ENCODE data around the gene GRM4.

Gene GRM4

GRCh38 chr6:34037151-34037550, 108.7 kb downstream of the GRM4 start:
- no peaks in the 10 kb centered on the region for H3K9me3 ChIP-seq (ENCODE audit: control insufficient read depth in 5 of 5, low read length in 5 of 5)
- H3K4me1 ChIP-seq (ENCODE audit: control insufficient read depth in 5 of 5, insufficient read depth in 5 of 5, low read length in 5 of 5), result no peaks in the 10 kb centered on the region
- no peaks in the 10 kb centered on the region for H3K36me3 ChIP-seq (ENCODE audit: control insufficient read depth in 5 of 5, insufficient read depth in 5 of 5, low read length in 5 of 5)
- H3K4me3 ChIP-seq (ENCODE audit: low read depth in 1 of 5, low read length in 5 of 5), result no peak overlapping the region
- no peak overlapping the region for H3K9ac ChIP-seq (ENCODE audit: low read length in 5 of 5)
- no peak overlapping the region for H3K27ac ChIP-seq (ENCODE audit: low read depth, low read length)
- peaks cover 6 to 29% (median 11%) of the 10 kb centered on the region in 5 donors for H3K27me3 ChIP-seq (ENCODE audit: control insufficient read depth in 5 of 5, insufficient read depth in 4 of 5, low read length in 5 of 5)

GRCh38 chr6:34036357-34037069, 109.4 kb downstream of the GRM4 start:
- no peak overlapping the region for H3K4me3 ChIP-seq (ENCODE audit: low read depth in 1 of 5, low read length in 5 of 5)
- no peaks in the 10 kb centered on the region for H3K9me3 ChIP-seq (ENCODE audit: control insufficient read depth in 5 of 5, low read length in 5 of 5)
- no peaks in the 10 kb centered on the region for H3K4me1 ChIP-seq (ENCODE audit: control insufficient read depth in 5 of 5, insufficient read depth in 5 of 5, low read length in 5 of 5)
- H3K9ac ChIP-seq (ENCODE audit: low read length in 5 of 5), result no peak overlapping the region
- peaks cover 6 to 36% (median 17%) of the 10 kb centered on the region in 5 donors for H3K27me3 ChIP-seq (ENCODE audit: control insufficient read depth in 5 of 5, insufficient read depth in 4 of 5, low read length in 5 of 5)
- H3K27ac ChIP-seq (ENCODE audit: low read depth, low read length), result no peak overlapping the region
- no peaks in the 10 kb centered on the region for H3K36me3 ChIP-seq (ENCODE audit: control insufficient read depth in 5 of 5, insufficient read depth in 5 of 5, low read length in 5 of 5)

DNA sequence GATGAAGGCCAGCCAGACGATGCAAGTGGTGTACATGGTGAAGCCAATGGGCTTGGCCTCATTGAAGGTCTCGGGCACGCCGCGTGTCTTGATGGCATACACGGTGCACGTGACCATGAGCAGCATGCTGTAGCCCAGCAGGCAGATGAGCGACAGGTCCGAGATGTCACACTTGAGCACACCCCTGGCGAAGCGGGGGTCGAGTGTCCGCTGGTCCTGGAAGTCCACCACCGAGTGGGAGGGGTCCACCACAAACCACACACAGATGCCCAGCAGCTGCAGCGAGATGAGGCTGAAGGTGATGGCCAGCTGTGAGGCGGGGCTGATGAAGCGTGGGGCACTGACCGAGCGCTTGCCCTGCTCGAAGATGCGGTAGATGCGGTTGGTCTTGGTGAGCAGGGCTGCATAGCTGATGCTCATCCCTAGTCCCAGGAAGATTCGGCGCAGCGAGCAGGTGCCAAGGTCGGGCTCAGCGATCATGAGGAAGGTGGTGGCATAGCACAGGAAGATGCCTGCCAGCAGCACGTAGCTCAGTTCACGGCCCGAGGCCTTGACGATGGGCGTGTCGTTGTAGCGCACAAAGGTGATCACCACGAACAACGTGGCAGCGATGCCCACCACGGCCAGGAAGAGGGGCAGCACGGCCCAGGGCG, 110.1 kb downstream of the GRM4 start:
- Histone ChIP-seq H3K36me3 (ENCODE audit: control insufficient read depth in 5 of 5, insufficient read depth in 5 of 5, low read length in 5 of 5) (no peaks in the 10 kb centered on the region), H3K27me3 (ENCODE audit: control insufficient read depth in 5 of 5, insufficient read depth in 4 of 5, low read length in 5 of 5) (peaks cover 6 to 35% (median 17%) of the 10 kb centered on the region in 5 donors), H3K4me1 (ENCODE audit: control insufficient read depth in 5 of 5, insufficient read depth in 5 of 5, low read length in 5 of 5) (no peaks in the 10 kb centered on the region), H3K27ac (ENCODE audit: low read depth, low read length) (no peak overlapping the region), H3K9ac (ENCODE audit: low read length in 5 of 5) (no peak overlapping the region), H3K9me3 (ENCODE audit: control insufficient read depth in 5 of 5, low read length in 5 of 5) (no peaks in the 10 kb centered on the region), H3K4me3 (ENCODE audit: low read depth in 1 of 5, low read length in 5 of 5) (no peak overlapping the region)

GRCh38 chr6:34035161-34035560, 110.7 kb downstream of the GRM4 start:
- Histone ChIP-seq H3K36me3 (ENCODE audit: control insufficient read depth in 5 of 5, insufficient read depth in 5 of 5, low read length in 5 of 5) (no peaks in the 10 kb centered on the region), H3K27ac (ENCODE audit: low read depth, low read length) (no peak overlapping the region)

DNA sequence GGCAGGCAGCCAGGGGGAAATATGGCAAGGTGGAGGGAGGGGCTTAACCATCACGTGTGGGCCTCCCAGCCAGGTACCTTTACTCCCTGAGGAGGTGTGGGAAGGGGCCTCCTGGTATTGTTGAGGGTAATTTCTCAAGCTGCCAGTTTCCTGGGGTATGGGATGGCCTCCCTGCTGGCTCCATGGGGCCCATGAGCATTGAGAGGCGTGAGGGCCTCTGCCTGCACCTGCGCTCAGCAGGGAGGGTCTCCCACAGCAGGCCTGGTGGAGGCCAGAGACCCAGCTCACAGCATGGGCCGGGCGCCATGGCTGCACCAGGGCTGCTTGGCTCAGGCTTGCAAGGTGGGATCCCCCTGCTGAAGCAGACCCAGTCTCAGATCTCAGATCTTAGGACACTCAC, 113.0 kb downstream of the GRM4 start:
- Histone ChIP-seq H3K27me3 (ENCODE audit: control insufficient read depth in 5 of 5, insufficient read depth in 4 of 5, low read length in 5 of 5) (peaks cover 6 to 27% (median 19%) of the 10 kb centered on the region in 5 donors), H3K36me3 (ENCODE audit: control insufficient read depth in 5 of 5, insufficient read depth in 5 of 5, low read length in 5 of 5) (no peaks in the 10 kb centered on the region), H3K9me3 (ENCODE audit: control insufficient read depth in 5 of 5, low read length in 5 of 5) (no peaks in the 10 kb centered on the region), H3K4me3 (ENCODE audit: low read depth in 1 of 5, low read length in 5 of 5) (no peak overlapping the region), H3K9ac (ENCODE audit: low read length in 5 of 5) (no peak overlapping the region), H3K27ac (ENCODE audit: low read depth, low read length) (no peak overlapping the region), H3K4me1 (ENCODE audit: control insufficient read depth in 5 of 5, insufficient read depth in 5 of 5, low read length in 5 of 5) (peaks cover 0 to 3% (median 0%) of the 10 kb centered on the region in 5 donors)

More at GRCh38 chr6:34035161-34035560, 110.7 kb downstream of the GRM4 start:
- H3K9me3 ChIP-seq (ENCODE audit: control insufficient read depth in 5 of 5, low read length in 5 of 5), result no peaks in the 10 kb centered on the region
- no peaks in the 10 kb centered on the region for H3K4me1 ChIP-seq (ENCODE audit: control insufficient read depth in 5 of 5, insufficient read depth in 5 of 5, low read length in 5 of 5)
- no peak overlapping the region for H3K4me3 ChIP-seq (ENCODE audit: low read depth in 1 of 5, low read length in 5 of 5)
- H3K27me3 ChIP-seq (ENCODE audit: control insufficient read depth in 5 of 5, insufficient read depth in 4 of 5, low read length in 5 of 5), result peaks cover 6 to 35% (median 16%) of the 10 kb centered on the region in 5 donors
- no peak overlapping the region for H3K9ac ChIP-seq (ENCODE audit: low read length in 5 of 5)

- peaks cover 10 to 35% (median 20%) of the 10 kb centered on the region in 5 donors for H3K27me3 ChIP-seq (ENCODE audit: control insufficient read depth in 5 of 5, insufficient read depth in 4 of 5, low read length in 5 of 5)
- H3K4me3 ChIP-seq (ENCODE audit: low read depth in 1 of 5, low read length in 5 of 5), result no peak overlapping the region
Measured at GRCh38 chr6:34031625-34032383, 114.1 kb downstream of the GRM4 start.

DNA sequence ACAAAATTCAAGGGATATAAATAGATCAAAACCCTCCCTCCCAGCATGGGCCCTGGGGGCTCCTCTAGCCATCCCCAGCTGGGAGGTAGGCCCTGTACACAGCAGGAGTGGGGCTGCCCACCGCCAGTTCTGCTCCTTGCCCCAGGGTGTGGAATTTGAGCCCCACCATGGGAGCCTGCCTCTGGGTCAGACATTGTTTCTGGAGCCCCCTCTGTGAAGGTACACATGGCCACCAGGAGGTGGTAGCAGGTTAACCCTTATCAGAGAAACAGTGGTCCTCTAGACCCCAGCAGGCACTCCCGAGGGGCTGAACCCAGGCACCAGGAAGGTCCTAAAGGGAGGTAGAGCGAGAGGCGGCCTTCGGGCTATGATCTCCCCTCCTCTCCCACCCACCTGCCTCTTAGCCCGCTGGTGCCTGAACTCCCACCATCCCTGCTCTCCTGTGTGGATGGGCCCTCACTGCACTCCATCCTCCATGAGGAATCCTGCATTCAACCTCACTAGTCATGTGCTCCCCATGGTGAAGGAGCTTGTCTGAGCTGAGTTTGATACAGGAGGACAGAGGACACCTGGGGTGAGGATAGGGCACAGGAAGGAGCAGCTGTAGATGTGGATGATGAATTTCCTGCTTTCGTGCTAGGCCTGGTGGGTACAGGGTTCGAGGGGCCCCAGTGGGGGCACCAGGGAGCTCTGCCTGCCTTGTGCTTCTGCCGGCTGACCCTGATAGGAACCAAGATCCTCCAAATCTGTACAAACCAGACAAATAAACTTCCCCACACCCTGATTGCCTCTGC, 114.9 kb downstream of the GRM4 start:
- Histone ChIP-seq H3K36me3 (ENCODE audit: control insufficient read depth in 5 of 5, insufficient read depth in 5 of 5, low read length in 5 of 5) (no peaks in the 10 kb centered on the region), H3K9ac (ENCODE audit: low read length in 5 of 5) (no peak overlapping the region), H3K27me3 (ENCODE audit: control insufficient read depth in 5 of 5, insufficient read depth in 4 of 5, low read length in 5 of 5) (peaks cover 5 to 37% (median 22%) of the 10 kb centered on the region in 5 donors), H3K9me3 (ENCODE audit: control insufficient read depth in 5 of 5, low read length in 5 of 5) (no peaks in the 10 kb centered on the region), H3K4me1 (ENCODE audit: control insufficient read depth in 5 of 5, insufficient read depth in 5 of 5, low read length in 5 of 5) (peaks cover 0 to 3% (median 0%) of the 10 kb centered on the region in 5 donors), H3K4me3 (ENCODE audit: low read depth in 1 of 5, low read length in 5 of 5) (no peak overlapping the region), H3K27ac (ENCODE audit: low read depth, low read length) (no peak overlapping the region)

More at GRCh38 chr6:34031625-34032383, 114.1 kb downstream of the GRM4 start:
- Histone ChIP-seq H3K36me3 (ENCODE audit: control insufficient read depth in 5 of 5, insufficient read depth in 5 of 5, low read length in 5 of 5) (no peaks in the 10 kb centered on the region), H3K9me3 (ENCODE audit: control insufficient read depth in 5 of 5, low read length in 5 of 5) (no peaks in the 10 kb centered on the region), H3K4me1 (ENCODE audit: control insufficient read depth in 5 of 5, insufficient read depth in 5 of 5, low read length in 5 of 5) (peaks cover 0 to 3% (median 0%) of the 10 kb centered on the region in 5 donors), H3K9ac (ENCODE audit: low read length in 5 of 5) (no peak overlapping the region), H3K27ac (ENCODE audit: low read depth, low read length) (no peak overlapping the region)

- H3K36me3 ChIP-seq (ENCODE audit: control insufficient read depth in 5 of 5, insufficient read depth in 5 of 5, low read length in 5 of 5), result no peaks in the 10 kb centered on the region
- H3K27me3 ChIP-seq (ENCODE audit: control insufficient read depth in 5 of 5, insufficient read depth in 4 of 5, low read length in 5 of 5), result peaks cover 4 to 38% (median 23%) of the 10 kb centered on the region in 5 donors
- no peak overlapping the region for H3K4me3 ChIP-seq (ENCODE audit: low read depth in 1 of 5, low read length in 5 of 5)
- H3K9ac ChIP-seq (ENCODE audit: low read length in 5 of 5), result no peak overlapping the region
- H3K9me3 ChIP-seq (ENCODE audit: control insufficient read depth in 5 of 5, low read length in 5 of 5), result no peaks in the 10 kb centered on the region
- peaks cover 0 to 3% (median 0%) of the 10 kb centered on the region in 5 donors for H3K4me1 ChIP-seq (ENCODE audit: control insufficient read depth in 5 of 5, insufficient read depth in 5 of 5, low read length in 5 of 5)
- no peak overlapping the region for H3K27ac ChIP-seq (ENCODE audit: low read depth, low read length)
Measured at GRCh38 chr6:34029489-34030280, 116.2 kb downstream of the GRM4 start.
